ENCODE results near the gene CCDC85B. TPM values are rescaled to one million over a fixed set of nuclear protein-coding genes. Genes with fewer than 3 reads are reported as not detected.
"Not testable (repeated sequence)": the region's sequence is repeated elsewhere in the genome, so short reads cannot be mapped to it uniquely, and the experiment has no call there.

The CCDC85B gene
- 22.2 and 23.7 TPM in 2 replicates for total RNA-seq (2014; rRNA removed; shearing (Covaris generic))
- 75.6 and 87.8 TPM in 2 replicates for polyA plus RNA-seq (2015; cell fraction: cytosol; rRNA removed)
- polyA plus RNA-seq (2015; cell fraction: nucleus; rRNA removed): 11.6 and 13.1 TPM in 2 replicates

DNA sequence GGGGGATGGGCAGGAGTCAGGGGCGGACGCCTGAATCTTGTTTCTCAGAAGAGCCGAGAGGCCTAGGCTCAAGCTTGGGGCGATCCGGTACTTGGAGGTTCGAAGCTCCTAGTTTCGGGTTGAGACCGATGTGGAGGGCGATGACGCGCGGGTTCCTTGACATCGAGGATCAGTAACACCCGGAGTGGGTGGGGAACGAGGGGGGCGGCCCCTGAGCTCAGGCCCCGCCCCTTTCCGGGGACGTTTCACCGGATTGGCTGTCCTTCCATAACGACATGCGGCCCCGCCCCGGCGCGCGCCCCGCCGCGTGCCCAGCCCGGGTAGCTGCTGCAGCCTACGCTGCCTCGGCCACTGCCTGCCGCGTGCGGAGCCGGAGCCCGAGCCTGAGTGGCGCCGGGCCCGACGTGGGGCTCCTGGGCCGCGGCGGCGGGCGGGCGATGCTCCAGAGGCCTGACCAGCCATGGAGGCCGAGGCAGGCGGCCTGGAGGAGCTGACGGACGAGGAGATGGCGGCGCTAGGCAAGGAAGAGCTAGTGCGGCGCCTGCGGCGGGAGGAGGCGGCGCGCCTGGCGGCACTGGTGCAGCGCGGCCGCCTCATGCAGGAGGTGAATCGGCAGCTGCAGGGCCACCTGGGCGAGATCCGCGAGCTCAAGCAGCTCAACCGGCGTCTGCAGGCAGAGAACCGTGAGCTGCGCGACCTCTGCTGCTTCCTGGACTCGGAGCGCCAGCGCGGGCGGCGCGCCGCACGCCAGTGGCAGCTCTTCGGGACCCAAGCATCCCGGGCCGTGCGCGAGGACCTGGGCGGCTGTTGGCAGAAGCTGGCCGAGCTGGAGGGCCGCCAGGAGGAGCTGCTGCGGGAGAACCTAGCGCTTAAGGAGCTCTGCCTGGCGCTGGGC lies at the start of gene CCDC85B:
Gene CCDC85B, plus strand, starts transcription at position 350 of the 895 bp plus-strand sequence. Its CDS starts 111 bp downstream, at position 461.
- in situ Hi-C loops (cut with HindIII; ENCODE audit: low pct_unique_long_range_greater_than_20kb, low sequenced_read_pairs): no loop called here
- peak; percentile 88 for DNase-seq (ENCODE audit: low read depth, low spot score)

DNA sequence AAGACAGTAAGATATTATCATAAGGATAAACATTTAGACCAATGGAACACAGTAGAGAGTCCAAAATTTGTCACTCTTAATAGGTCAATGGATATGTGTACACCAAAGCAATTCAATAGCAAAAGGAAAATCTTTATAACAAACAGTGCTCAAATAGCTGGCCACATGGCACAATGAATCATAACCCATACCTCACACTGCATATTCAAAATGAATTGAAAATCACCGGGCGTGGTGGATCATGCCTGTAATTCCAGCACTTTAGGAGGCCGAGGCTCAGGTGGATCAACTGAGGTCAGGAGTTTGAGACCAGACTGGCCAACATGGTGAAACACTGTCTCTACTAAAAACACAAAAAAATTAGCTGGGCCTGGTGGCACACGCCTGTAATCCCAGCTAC lies 48.3 kb upstream of the CCDC85B start:
- no peak for DNase-seq (ENCODE audit: low read depth, low spot score)

DNA sequence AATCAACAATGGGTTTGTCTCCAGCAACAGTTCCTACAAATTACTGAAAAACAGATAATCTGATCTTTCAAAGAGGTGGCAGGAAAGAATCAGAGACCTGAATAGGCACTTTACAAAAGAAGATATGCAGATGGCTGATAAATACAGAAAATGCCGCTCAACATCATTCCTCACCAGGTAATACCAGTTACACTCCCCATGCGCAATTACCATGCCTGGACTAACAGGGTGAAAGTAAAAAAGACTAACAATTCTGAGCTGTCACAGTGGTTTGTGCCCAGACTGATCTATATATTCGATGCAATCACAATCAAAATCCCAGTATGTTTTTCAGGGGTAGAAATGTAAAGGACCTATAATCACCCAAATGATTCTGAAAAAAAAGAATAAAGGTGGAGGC lies 46.7 kb upstream of the CCDC85B start:
- in situ Hi-C loops (cut with HindIII; ENCODE audit: low pct_unique_long_range_greater_than_20kb, low sequenced_read_pairs): no loop called here
- no peak for DNase-seq (ENCODE audit: low read depth, low spot score)

More for the DNA sequence above, 48.3 kb upstream of the CCDC85B start:
- in situ Hi-C loops (cut with HindIII; ENCODE audit: low pct_unique_long_range_greater_than_20kb, low sequenced_read_pairs): no loop called here

DNA sequence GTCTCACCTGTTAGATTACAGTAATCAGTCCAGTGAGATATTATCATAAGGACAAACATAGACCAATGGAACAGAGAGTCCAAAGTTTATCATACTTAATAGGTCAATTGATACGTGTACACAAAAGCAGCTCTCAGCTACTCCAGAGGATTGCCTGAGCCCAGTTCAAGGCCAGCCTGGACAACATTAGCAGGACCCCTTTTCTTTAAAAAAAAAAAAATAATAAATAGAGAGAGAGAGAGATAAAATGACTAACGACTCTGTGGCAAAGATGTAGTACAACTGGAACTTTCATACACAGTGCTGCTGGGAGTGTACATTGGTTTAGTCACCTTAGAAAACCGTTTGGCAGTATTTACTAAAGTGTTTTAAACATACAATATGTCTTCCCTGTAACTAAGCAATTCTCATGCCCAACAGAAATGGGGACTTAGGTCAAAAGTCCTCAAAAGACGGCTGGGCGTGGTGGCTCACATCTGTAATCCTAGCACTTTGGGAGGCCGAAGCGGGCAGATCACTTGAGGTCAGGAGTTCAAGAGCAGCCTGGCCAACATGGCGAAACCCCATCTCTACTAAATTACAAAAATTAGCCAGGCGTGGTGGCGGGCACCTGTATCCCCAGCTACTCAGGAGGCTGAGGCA lies 46.1 kb upstream of the CCDC85B start:
- no peak for DNase-seq (ENCODE audit: low read depth, low spot score)
- in situ Hi-C loops (cut with HindIII; ENCODE audit: low pct_unique_long_range_greater_than_20kb, low sequenced_read_pairs): no loop called here

DNA sequence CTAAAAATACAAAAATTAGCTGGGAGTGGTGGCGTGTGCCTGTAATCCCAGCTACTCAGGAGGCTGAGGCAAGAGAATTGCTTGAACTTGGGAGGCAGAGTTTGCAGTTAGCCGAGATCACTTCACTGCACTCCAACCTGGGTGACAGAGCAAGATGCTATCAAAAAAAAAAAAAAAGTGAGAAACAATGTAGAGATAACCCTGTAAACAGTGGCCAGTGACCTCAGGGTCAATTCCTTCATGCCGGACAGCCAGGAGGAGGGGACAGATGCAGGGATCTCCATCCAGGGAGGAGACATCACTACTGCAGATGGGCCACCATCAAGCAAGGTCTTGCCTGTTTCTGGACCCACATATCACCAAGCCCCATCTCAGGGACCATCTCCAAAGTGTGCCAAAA lies 42.7 kb upstream of the CCDC85B start:
- in situ Hi-C loops (cut with HindIII; ENCODE audit: low pct_unique_long_range_greater_than_20kb, low sequenced_read_pairs): no loop called here
- no peak for DNase-seq (ENCODE audit: low read depth, low spot score)

DNA sequence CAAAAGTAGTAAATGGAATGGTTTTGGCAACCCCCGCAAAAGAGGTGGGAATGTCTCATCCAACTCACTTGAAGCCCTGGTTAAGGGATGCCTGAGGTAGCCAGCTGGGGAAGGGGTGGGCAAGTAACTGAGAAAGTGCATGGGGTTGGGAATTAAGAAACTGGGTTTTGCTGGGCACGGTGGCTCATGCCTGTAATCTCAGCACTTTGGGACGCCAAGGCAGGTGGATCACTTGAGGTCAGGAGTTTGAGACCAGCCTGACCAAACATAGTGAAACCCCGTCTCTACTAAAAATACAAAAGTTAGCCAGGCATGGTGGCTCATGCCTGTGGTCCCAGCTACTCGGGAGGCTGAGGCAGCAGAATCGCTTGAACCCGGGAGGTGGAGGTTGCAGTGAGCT lies 41.8 kb upstream of the CCDC85B start:
- in situ Hi-C loops (cut with HindIII; ENCODE audit: low pct_unique_long_range_greater_than_20kb, low sequenced_read_pairs); DNase-seq (ENCODE audit: low read depth, low spot score): not testable (repeated sequence)

DNA sequence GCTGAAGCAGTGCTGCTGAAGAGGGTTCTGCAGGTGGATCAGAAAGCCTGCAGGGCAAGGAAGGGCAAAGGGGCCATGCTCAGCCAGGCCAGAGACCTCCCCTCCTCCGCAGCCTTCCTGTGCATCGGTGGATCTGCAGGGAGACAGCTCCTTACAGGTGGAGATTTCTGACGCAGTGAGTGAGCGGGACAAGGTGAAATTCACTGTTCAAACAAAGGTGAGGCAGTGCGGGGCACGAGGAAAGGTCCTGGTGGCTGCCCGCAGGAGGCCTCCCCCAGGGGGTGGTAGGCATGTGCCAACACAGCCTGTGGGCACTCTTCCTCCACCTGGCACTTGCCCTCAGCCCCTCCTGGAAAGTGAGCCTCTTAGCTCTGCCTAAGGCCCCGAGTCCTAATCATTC lies 41.1 kb upstream of the CCDC85B start:
- in situ Hi-C loops (cut with HindIII; ENCODE audit: low pct_unique_long_range_greater_than_20kb, low sequenced_read_pairs): no loop called here
- DNase-seq (ENCODE audit: low read depth, low spot score): no peak

DNA sequence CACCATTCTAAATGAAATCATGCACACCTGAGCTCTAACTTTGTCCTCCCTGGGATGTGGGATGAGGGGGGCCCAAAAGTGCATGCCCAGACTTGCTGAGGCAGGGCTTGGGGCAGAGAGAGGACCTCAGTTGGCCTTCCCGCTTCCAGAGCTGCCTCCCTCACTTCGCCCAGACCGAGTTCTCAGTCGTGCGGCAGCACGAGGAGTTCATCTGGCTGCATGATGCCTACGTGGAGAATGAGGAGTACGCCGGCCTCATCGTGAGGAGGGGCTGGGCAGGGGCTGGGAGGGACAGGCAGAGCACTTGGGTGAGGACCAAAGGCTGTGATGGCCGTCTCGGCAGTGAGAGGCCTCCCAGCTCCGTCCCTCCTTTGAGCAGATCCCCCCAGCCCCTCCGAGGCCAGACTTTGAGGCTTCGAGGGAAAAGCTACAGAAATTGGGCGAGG lies 40.7 kb upstream of the CCDC85B start:
- in situ Hi-C loops (cut with HindIII; ENCODE audit: low pct_unique_long_range_greater_than_20kb, low sequenced_read_pairs): no loop called here
- no peak for DNase-seq (ENCODE audit: low read depth, low spot score)

DNA sequence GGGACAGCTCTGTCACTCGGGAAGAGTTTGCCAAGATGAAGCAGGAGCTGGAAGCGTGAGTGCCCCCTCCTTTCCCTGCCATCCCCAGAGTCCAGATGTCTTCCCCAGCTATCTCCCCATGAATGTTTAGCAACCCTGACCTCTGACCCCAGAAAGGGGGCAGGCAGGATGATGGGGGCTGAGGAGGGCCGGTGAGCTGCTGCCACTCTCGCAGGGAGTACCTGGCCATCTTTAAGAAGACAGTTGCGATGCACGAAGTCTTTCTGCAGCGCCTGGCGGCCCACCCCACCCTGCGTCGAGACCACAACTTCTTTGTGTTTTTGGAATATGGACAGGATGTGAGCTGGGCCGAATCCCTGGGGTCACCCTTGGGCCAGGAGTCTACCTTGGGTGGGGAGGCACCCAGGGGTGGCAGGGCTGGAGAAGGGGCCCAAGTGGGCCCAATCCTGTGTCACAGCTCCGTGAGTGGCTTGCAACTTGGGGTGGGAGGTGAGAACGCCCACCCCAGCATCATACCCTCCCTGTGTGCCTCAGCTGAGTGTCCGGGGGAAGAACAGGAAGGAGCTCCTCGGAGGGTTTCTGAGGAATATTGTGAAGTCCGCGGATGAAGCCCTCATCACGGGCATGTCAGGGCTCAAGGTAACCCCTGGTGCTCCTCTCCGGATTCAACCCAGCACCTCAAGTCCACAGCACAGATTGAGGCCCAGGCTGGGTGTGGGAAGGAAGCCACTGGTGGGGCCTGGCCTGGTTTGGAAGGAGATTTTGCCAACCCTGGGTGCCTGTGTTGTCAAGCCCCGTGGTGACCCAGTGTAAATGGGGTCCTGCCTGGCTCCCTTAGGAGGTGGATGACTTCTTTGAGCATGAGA lies 40.0 kb upstream of the CCDC85B start:
- in situ Hi-C loops (cut with HindIII; ENCODE audit: low pct_unique_long_range_greater_than_20kb, low sequenced_read_pairs): no loop called here
- no peak for DNase-seq (ENCODE audit: low read depth, low spot score)

DNA sequence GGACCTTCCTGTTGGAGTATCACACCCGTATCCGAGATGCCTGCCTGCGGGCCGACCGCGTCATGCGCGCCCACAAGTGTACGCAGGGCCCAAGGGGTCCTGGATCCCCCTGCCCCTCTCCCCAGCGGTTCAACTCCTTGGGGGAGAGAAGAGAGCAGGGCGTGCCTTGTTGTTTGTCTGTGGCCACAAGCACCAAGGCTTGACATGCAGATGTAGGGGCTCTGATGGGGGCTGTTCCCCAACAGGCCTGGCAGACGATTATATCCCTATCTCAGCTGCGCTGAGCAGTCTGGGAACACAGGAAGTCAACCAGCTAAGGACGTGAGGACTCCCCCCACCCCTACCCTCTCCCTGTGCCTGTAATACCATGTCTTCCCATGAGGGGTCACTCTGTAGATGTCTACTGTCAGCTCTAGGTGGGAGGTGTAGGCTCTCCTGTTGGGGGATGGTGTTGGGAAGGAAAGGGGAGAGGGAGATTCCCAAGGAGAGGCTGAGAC lies 39.3 kb upstream of the CCDC85B start:
- peak; percentile 52 for DNase-seq (ENCODE audit: low read depth, low spot score)
- in situ Hi-C loops (cut with HindIII; ENCODE audit: low pct_unique_long_range_greater_than_20kb, low sequenced_read_pairs): no loop called here

DNA sequence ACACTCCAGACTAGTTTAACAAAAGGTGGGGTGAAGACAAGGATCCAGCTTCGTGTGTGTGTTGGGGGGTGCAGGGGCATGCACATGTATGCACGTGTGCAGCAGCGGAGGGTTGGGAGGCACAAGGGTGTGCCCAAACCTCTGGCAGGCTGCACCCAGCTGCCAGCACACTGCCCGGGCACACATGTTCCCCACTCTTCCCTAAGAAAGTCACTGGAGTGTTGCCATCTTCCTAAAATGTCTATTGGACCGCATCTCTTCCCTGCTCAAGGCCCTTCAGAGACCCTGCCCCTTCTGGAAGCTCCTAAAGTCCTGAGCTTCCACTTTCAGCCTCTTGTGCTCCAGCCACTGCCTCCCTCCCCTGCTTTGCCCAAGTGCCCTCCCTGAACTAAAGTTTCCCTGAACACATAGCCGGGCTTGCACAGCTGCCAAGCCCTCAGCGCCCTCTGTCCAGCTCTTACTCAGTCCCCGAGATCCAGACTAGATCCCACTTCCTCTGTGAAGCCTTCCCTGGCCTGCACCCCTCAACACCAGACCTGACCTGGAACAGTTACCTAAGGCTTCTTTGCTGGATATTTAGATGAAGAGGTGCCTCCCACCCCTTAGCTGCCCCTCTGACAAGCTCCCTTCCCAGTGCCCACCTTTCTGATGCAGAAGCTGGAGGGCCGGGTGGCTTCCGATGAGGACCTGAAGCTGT lies 38.5 kb upstream of the CCDC85B start:
- DNase-seq (ENCODE audit: low read depth, low spot score): no peak
- in situ Hi-C loops (cut with HindIII; ENCODE audit: low pct_unique_long_range_greater_than_20kb, low sequenced_read_pairs): no loop called here

DNA sequence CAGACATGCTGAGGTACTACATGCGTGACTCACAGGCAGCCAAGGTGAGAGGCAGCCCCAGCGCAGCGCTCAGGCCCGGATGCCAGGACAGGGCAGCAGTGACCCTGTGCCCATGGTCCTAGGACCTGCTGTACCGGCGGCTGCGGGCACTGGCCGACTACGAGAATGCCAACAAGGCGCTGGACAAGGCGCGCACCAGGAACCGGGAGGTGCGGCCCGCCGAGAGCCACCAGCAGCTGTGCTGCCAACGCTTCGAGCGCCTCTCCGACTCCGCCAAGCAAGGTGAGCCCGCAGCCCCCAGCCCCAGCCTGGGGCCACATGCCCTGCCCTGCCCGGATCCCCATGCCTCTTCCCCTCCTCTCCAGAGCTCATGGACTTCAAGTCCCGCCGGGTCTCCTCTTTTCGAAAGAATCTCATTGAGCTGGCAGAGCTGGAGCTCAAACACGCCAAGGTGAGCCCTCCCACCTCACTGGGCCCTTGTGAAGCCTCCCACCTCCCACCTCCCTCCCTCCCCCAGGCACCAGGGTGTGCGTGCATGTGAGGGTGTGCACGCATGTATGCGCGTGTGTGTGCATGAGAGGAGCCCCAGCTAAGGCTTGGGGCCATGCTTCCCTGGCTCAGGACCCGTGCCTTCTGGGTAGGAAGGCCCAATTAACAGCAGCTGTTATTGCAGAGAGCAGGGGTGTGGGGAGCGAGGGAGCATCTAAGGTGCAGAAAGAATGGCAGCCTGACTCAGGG lies 37.8 kb upstream of the CCDC85B start:
- DNase-seq (ENCODE audit: low read depth, low spot score): no peak
- in situ Hi-C loops (cut with HindIII; ENCODE audit: low pct_unique_long_range_greater_than_20kb, low sequenced_read_pairs): no loop called here

DNA sequence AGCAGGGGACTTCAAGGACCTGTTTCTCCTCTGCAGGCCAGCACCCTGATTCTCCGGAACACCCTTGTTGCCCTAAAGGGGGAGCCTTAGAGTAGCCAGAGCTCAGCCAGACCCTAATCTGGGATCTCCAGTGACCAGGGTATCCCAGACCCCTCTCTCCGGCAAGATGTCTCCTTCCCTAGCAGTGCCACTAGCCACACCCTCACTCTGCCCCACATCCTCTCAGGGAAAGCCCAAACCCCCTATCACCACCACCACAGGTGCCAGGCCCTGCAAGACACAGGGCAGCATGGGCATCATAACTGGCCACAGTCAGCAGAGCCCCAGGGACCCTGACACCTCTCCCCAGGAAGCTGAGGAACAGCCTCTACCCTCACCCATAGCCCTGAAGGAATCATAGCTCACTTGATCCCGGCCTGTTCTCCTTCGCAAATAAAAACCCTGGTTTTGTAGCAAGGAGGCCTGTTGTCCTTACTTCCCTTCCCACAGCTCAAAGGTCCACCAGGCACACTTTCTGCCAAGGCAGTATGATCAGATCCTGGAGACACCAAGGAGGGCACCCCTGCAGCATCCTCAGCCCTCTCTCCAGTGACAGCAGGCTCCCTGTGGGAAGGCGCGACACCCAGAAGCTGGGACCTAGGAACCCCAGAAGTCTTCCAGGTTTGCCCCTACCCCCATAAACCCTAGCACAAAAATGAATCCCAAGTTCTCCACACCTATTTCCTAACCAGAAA lies 37.1 kb upstream of the CCDC85B start:
- no peak for DNase-seq (ENCODE audit: low read depth, low spot score)
- in situ Hi-C loops (cut with HindIII; ENCODE audit: low pct_unique_long_range_greater_than_20kb, low sequenced_read_pairs): no loop called here

DNA sequence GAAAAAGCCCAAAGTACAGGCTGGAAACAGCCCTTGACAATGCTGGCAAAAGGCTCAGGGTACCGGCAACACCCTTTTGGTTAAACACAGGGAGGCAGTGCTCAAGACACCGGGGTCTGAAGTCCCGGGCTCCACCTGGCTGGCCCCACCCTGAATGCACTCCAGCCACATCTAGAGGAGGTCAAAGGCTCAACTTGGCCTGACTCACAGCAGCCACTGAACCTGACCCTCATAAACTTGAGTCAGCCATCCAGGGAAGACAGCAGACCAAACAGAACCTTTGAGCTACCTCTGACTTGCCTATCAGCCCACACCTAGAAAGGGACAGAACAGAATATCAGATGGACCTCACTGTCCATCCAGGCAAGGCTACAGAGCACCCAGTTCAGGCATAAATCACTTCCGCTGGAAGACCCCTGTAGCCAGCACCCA lies 36.3 kb upstream of the CCDC85B start:
- in situ Hi-C loops (cut with HindIII; ENCODE audit: low pct_unique_long_range_greater_than_20kb, low sequenced_read_pairs): no loop called here
- DNase-seq (ENCODE audit: low read depth, low spot score): no peak

DNA sequence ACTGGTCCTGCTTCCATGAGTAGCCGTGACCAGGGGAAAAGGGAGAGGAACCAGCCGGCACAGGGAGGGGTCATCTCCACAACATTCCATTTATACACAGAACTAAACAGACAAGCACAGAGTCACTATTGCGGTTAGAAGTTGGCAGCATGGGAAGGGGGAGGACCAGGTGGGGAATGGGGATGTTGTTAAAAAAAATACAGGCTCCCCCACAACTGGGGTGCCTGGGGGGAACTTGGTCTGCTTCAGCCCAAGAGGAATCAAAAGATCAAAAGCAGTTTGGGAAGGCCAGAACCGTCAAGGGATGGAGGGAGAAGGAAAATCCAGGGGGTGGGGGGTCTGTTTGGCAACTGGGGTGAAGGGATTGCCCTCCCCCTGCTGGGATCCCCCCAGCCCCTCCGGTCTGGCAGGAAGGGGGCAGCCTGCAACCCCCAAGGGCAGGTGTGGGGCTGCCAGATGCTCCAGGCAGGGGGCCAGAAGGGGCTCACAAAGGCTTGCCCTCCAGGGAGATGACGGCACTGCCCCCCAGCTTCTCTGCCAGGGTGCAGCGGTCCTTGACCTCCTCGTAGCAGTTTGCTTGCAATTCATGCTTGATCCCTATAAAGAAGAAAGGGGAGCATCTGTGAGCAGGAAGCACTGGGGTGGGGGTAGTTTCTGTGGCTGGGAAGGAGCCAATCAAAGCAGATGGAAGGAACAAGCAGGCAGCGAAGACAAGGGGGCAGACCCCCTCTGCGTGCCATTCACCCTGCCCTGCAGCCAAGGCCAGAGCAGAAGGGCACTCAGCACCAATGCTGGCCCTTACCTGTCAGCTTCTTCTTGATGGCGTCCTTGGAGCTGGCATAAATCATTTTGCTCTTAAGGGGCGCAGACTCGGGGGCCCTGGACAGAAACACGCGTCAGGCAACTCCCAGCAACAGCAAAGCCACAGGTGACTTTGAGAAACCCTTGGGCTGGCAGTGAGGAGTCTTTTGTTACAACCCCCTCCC lies 35.3 kb upstream of the CCDC85B start:
- in situ Hi-C loops (cut with HindIII; ENCODE audit: low pct_unique_long_range_greater_than_20kb, low sequenced_read_pairs): no loop called here

More for the DNA sequence above, 35.3 kb upstream of the CCDC85B start:
- DNase-seq (ENCODE audit: low read depth, low spot score): no peak
